ENCODE measurements around the gene HSDL2. TPM values are rescaled to one million over a fixed set of nuclear protein-coding genes. Genes with fewer than 3 reads are reported as not detected.
A peak's percentile ranks its signal among the peaks of the same experiment; 100 is the strongest.

HSDL2 gene
- total and polyA plus RNA-seq, 11 donors = 54.0 to 241 (median 147) TPM

GRCh38 chr9:112443636-112444035 is 63.7 kb downstream of the HSDL2 start:
- Histone ChIP-seq H3K36me3 (peaks cover 0 to 72% (median 42%) of the 10 kb centered on the region in 9 donors), H3K4me1 (peaks cover 0 to 13% (median 0%) of the 10 kb centered on the region in 12 donors), H3K4me3 (no peak overlapping the region), H3K9me3 (no peaks in the 10 kb centered on the region), H3K27ac (no peak overlapping the region), H3K27me3 (no peaks in the 10 kb centered on the region)
- ATAC-seq (no peak), DNase-seq (no peak)
- WGBS, 4 donors = 90 to 93% (median 92%) methylated on average over 1 of the region's 1 CpG
- TF ChIP-seq POLR2A (IDR thresholded peaks at IDR 0.05) (no peak), CTCF (IDR thresholded peaks at IDR 0.05) (peak in 1 of 12 donors; percentile 1)
- intact Hi-C loops (cut with DNase I) = loop anchor here in 3 of 10 donors (10.0 kb wide), 1 partner anchor 261 kb away; no protein-coding TSS in a partner anchor

DNA sequence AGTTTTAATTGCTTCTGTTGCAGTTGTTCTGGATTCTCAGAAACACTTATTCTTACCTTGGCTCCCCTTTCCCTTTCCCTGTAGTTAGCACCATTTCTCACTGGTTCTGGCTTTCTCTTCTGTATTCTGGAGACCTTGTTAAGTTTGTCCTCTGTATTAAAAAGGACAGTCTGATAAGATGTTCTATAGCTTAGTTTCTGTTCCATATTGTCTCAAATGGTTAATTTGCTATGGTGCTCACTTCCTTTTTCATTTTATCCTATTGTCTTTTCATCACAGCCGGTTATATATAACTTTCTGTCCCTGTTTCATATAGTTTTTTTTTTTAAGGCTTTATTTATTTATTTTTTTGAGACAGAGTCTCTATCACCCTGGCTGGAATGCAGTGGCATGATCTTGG is 65.3 kb downstream of the HSDL2 start:
- 0 to 34% (median 27%) methylated on average over 1 of the region's 1 CpG for WGBS, 4 donors
- ATAC-seq (no peak), DNase-seq (no peak)
- Histone ChIP-seq H3K9me3 (no peaks in the 10 kb centered on the region), H3K4me1 (peaks cover 0 to 13% (median 0%) of the 10 kb centered on the region in 12 donors), H3K4me3 (no peak overlapping the region), H3K36me3 (peaks cover 0 to 57% (median 28%) of the 10 kb centered on the region in 9 donors), H3K27me3 (no peaks in the 10 kb centered on the region), H3K27ac (no peak overlapping the region)
- intact Hi-C loops (cut with DNase I) = loop anchor here in 3 of 10 donors (10.0 kb wide), 1 partner anchor 260 kb away; no protein-coding TSS in a partner anchor
- TF ChIP-seq POLR2A (IDR thresholded peaks at IDR 0.05) (no peak), CTCF (IDR thresholded peaks at IDR 0.05) (no peak)

DNA sequence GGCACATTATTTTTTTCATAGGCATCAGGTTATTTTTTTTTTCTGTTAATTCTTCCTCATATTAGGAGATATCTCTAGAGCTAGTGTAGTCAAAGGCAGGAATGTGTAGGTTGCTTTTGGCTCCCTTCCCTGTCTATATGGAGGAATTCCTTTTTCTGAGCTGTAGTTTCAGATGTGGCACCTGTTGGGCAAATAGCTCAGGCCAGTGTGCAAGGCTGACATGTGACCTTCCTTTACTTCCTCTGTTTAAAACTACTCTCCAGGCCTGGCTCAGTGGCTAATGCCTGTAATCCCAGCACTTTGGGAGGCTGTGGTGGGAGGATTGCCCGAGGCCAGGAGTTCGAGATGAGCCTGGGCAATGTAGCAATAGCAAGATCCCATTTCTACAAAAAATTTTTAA is 66.2 kb downstream of the HSDL2 start:
- H3K27ac ChIP-seq = no peak overlapping the region
- H3K9me3 ChIP-seq = no peaks in the 10 kb centered on the region
- H3K4me1 ChIP-seq = peaks cover 0 to 13% (median 0%) of the 10 kb centered on the region in 12 donors
- ATAC-seq (no peak), DNase-seq (no peak)
- intact Hi-C loops (cut with DNase I) = loop anchor here in 3 of 10 donors (10.0 kb wide), 1 partner anchor 259 kb away; no protein-coding TSS in a partner anchor
- TF ChIP-seq POLR2A (IDR thresholded peaks at IDR 0.05) = no peak
- TF ChIP-seq CTCF (IDR thresholded peaks at IDR 0.05) = no peak
- no peaks in the 10 kb centered on the region for H3K27me3 ChIP-seq
- H3K4me3 ChIP-seq = no peak overlapping the region
- WGBS, 4 donors = 90 to 100% (median 97%) methylated on average over 2 of the region's 2 CpGs
- peaks cover 0 to 48% (median 27%) of the 10 kb centered on the region in 9 donors for H3K36me3 ChIP-seq

- Histone ChIP-seq H3K27me3 (no peaks in the 10 kb centered on the region), H3K27ac (no peak overlapping the region), H3K36me3 (peaks cover 0 to 44% (median 22%) of the 10 kb centered on the region in 9 donors), H3K4me1 (peaks cover 0 to 13% (median 0%) of the 10 kb centered on the region in 12 donors), H3K9me3 (no peaks in the 10 kb centered on the region), H3K4me3 (no peak overlapping the region)
- TF ChIP-seq CTCF (IDR thresholded peaks at IDR 0.05) = no peak
- no peak for TF ChIP-seq POLR2A (IDR thresholded peaks at IDR 0.05)
- intact Hi-C loops (cut with DNase I) = loop anchor here in 3 of 10 donors (10.0 kb wide), 1 partner anchor 258 kb away; no protein-coding TSS in a partner anchor
- DNase-seq = no peak
- ATAC-seq = no peak
- WGBS, 4 donors = 82 to 94% (median 85%) methylated on average over 2 of the region's 2 CpGs
These were observed 66.6 kb downstream of the HSDL2 start for GRCh38 chr9:112446526-112446925.

Measured in heart left ventricle (tissue), 16 donors.